Ishikawa (cell line): Measurements from ENCODE around the gene VWC2L.

Experiments used
- CREB1 ChIP-seq: IDR thresholded peaks from 2 replicates; pipeline ENCODE4 v1.6.1; 2012; ENCODE audit warnings: low read depth
- EP300 ChIP-seq: IDR thresholded peaks from 2 replicates; pipeline ENCODE4 v1.6.1; 2012; ENCODE audit warnings: borderline replicate concordance
- FOXM1 ChIP-seq: IDR thresholded peaks from 2 replicates; pipeline ENCODE4 v1.6.1; 2012; ENCODE audit warnings: low read depth, borderline replicate concordance
- RAD21 ChIP-seq: IDR thresholded peaks from 2 replicates; pipeline ENCODE4 v1.6.1; 2012; ENCODE audit warnings: low read depth
- TAF1 ChIP-seq: IDR thresholded peaks from 2 replicates; pipeline ENCODE4 v1.6.1; 2012; ENCODE audit warnings: low read depth, mild to moderate bottlenecking
- TEAD4 ChIP-seq: IDR thresholded peaks from 2 replicates; pipeline ENCODE4 v1.6.1; 2012
- TF ChIP-seq, protein P1 (sequence below): IDR thresholded peaks from 2 replicates; pipeline ENCODE4 v1.6.1; 2012

DNA sequence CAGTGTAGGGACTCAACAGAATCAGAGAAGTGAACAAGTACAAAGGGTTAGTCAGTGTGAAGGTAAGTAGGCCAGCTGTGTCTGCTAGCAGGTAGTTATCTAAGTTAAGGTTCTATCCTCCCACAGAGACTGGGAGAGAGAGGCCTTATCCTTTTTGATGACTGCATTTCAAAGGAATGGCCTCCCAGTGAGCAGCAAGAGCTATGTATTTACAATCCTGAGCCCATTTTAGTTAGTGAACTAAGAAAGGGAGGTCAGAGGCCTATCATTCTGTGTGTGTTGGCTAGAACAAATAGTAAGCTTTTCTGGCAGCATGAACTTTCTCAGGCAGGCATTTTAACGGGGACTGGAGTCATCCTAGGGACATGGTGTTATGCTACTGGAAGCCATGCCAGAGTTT lies 182.9 kb downstream of the VWC2L start:
- TF ChIP-seq CREB1 = no peak
- peak; percentile 82 for TF ChIP-seq TEAD4
- TF ChIP-seq, protein P1, sequence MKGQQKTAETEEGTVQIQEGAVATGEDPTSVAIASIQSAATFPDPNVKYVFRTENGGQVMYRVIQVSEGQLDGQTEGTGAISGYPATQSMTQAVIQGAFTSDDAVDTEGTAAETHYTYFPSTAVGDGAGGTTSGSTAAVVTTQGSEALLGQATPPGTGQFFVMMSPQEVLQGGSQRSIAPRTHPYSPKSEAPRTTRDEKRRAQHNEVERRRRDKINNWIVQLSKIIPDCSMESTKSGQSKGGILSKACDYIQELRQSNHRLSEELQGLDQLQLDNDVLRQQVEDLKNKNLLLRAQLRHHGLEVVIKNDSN = 0 out of 2 replicates have a peak, but pooled peaks have one; percentile 3
- TF ChIP-seq EP300 = peak; percentile 39; the same call in 1 of the 2 replicates
- TF ChIP-seq RAD21 = no peak; the same call in 1 of the 2 replicates
- no peak for TF ChIP-seq FOXM1
- no peak for TF ChIP-seq TAF1
